ENCODE measurements around the gene WDR1. TPM values are rescaled to one million over a fixed set of nuclear protein-coding genes. Genes with fewer than 3 reads are reported as not detected.

Gene WDR1
- total RNA-seq, 4 donors from 2014 or later = 57.3 to 84.2 (median 72.7) TPM

GRCh38 chr4:10109995-10110670 lies 6.5 kb downstream of the WDR1 start:
- Histone ChIP-seq H3K36me3 (peaks cover 0 to 21% of the 10 kb centered on the region in 2 donors), H3K4me1 (peaks cover 90 to 98% of the 10 kb centered on the region in 2 donors), H3K27ac (peak overlapping the region; percentile 92 to 99 (median 95)), H3K27me3 (no peaks in the 10 kb centered on the region), H3K4me3 (no peak overlapping the region), H3K9me3 (no peaks in the 10 kb centered on the region)
- ATAC-seq (no peak), DNase-seq (no peak)
- intact Hi-C loops (cut with DNase I; ENCODE audit: low total_unique reads) (loop anchor here (10.0 kb wide), 1 partner anchor 95 kb away; no protein-coding TSS in a partner anchor), in situ Hi-C loops (cut with MboI; ENCODE audit: low sequenced_read_pairs in 4 of 4) (no loop called here)
- TF ChIP-seq CTCF (IDR thresholded peaks at IDR 0.05 in 4 of 5, conservative IDR thresholded peaks at IDR 0.05 in 1 of 5) = no peak
- no peak for TF ChIP-seq POLR2A (IDR thresholded peaks at IDR 0.05)

GRCh38 chr4:10108818-10109783 lies 7.5 kb downstream of the WDR1 start:
- no peak overlapping the region for H3K4me3 ChIP-seq
- peak; percentile 44 to 50 for ATAC-seq
- DNase-seq = peak; percentile 55 to 79
- H3K27me3 ChIP-seq = no peaks in the 10 kb centered on the region
- TF ChIP-seq POLR2A (IDR thresholded peaks at IDR 0.05) (no peak), CTCF (IDR thresholded peaks at IDR 0.05 in 4 of 5, conservative IDR thresholded peaks at IDR 0.05 in 1 of 5) (no peak)
- peaks cover 90 to 98% of the 10 kb centered on the region in 2 donors for H3K4me1 ChIP-seq
- H3K27ac ChIP-seq = peak overlapping the region; percentile 92 to 99 (median 95)
- peaks cover 0 to 21% of the 10 kb centered on the region in 2 donors for H3K36me3 ChIP-seq
- in situ Hi-C loops (cut with MboI; ENCODE audit: low sequenced_read_pairs in 4 of 4) (no loop called here), intact Hi-C loops (cut with DNase I; ENCODE audit: low total_unique reads) (no loop called here)
- no peaks in the 10 kb centered on the region for H3K9me3 ChIP-seq

GRCh38 chr4:10108391-10108790 lies 8.2 kb downstream of the WDR1 start:
- peaks cover 0 to 17% of the 10 kb centered on the region in 2 donors for H3K36me3 ChIP-seq
- ATAC-seq = peak; percentile 59 to 65

More at GRCh38 chr4:10108391-10108790, 8.2 kb downstream of the WDR1 start:
- DNase-seq = peak; percentile 48 to 63
- intact Hi-C loops (cut with DNase I; ENCODE audit: low total_unique reads) = no loop called here
- no peak overlapping the region for H3K4me3 ChIP-seq
- in situ Hi-C loops (cut with MboI; ENCODE audit: low sequenced_read_pairs in 4 of 4) = no loop called here
- no peaks in the 10 kb centered on the region for H3K9me3 ChIP-seq
- H3K4me1 ChIP-seq = peaks cover 91 to 98% of the 10 kb centered on the region in 2 donors
- TF ChIP-seq POLR2A (IDR thresholded peaks at IDR 0.05) = peak in 1 of 2 donors; percentile 21
- no peak for TF ChIP-seq CTCF (IDR thresholded peaks at IDR 0.05 in 4 of 5, conservative IDR thresholded peaks at IDR 0.05 in 1 of 5)
- H3K27ac ChIP-seq = peak overlapping the region; percentile 92 to 99 (median 95)
- H3K27me3 ChIP-seq = no peaks in the 10 kb centered on the region
